Peyer's patch (tissue), 4 donors: ENCODE results near the gene ANKRD40CL. TPM values are rescaled to one million over a fixed set of nuclear protein-coding genes. Genes with fewer than 3 reads are reported as not detected.

Source experiments
- DNase-seq, 3 donors: peaks; one replicate each; pipeline ENCODE4 v3.0.0-alpha.2; 2017 to 2019
- H3K27ac ChIP-seq, 4 donors: fragments of 200-600 bp; sonication (generic); one replicate each; pipeline ENCODE4 v1.5.1; 2016 to 2019
- H3K27me3 ChIP-seq, 2 donors: fragments of 200-600 bp; sonication (generic); one replicate each; pipeline ENCODE4 v1.5.1; 2019
- H3K36me3 ChIP-seq, 3 donors: fragments of 200-600 bp; sonication (generic); one replicate each; pipeline ENCODE4 v1.5.1; 2016 to 2019
- H3K4me1 ChIP-seq, 4 donors: fragments of 200-600 bp; sonication (generic); one replicate each; pipeline ENCODE4 v1.5.1; 2016 to 2019
- H3K4me3 ChIP-seq, 4 donors: fragments of 200-600 bp; sonication (generic); 1 replicate in 3 of 4; 2 replicates in 1 of 4; pipeline ENCODE4 v1.5.1; 2016 to 2019; ENCODE audit warnings: mild to moderate bottlenecking in 1 of 4
- H3K9me3 ChIP-seq, 4 donors: fragments of 200-600 bp; sonication (generic); one replicate each; pipeline ENCODE4 v1.5.1; 2016 to 2019; ENCODE audit warnings: mild to moderate bottlenecking in 1 of 4
- POLR2A ChIP-seq, 2 donors: fragments of 450-650 bp; IDR thresholded peaks; one replicate each; pipeline ENCODE4 v1.5.1; 2017; ENCODE audit warnings: antibody characterized with exemption in 2 of 2, mild to moderate bottlenecking in 2 of 2, moderate library complexity in 2 of 2
- total RNA-seq, 4 donors: library from RNA; depleted of rRNA; stranded (reverse); fragments of >200 nt; gene quantifications; one replicate each; pipeline ENCODE4 v1.1.0, GENCODE V29; 2016
- TF ChIP-seq, protein P1 (sequence below), 6 experiments: fragments of 450-650 bp in 4 of 6; fragments of 200-600 bp in 2 of 6; sonication (generic) in 1 of 6; IDR thresholded peaks; one replicate each; pipeline ENCODE4 v1.5.1; 2017 to 2019; ENCODE audit warnings: antibody characterized with exemption in 6 of 6, mild to moderate bottlenecking in 3 of 6, moderate library complexity in 1 of 6

ANKRD40CL gene
- total RNA-seq, 4 donors from 2014 or later, result 9.9 to 150 (median 139) TPM

DNA sequence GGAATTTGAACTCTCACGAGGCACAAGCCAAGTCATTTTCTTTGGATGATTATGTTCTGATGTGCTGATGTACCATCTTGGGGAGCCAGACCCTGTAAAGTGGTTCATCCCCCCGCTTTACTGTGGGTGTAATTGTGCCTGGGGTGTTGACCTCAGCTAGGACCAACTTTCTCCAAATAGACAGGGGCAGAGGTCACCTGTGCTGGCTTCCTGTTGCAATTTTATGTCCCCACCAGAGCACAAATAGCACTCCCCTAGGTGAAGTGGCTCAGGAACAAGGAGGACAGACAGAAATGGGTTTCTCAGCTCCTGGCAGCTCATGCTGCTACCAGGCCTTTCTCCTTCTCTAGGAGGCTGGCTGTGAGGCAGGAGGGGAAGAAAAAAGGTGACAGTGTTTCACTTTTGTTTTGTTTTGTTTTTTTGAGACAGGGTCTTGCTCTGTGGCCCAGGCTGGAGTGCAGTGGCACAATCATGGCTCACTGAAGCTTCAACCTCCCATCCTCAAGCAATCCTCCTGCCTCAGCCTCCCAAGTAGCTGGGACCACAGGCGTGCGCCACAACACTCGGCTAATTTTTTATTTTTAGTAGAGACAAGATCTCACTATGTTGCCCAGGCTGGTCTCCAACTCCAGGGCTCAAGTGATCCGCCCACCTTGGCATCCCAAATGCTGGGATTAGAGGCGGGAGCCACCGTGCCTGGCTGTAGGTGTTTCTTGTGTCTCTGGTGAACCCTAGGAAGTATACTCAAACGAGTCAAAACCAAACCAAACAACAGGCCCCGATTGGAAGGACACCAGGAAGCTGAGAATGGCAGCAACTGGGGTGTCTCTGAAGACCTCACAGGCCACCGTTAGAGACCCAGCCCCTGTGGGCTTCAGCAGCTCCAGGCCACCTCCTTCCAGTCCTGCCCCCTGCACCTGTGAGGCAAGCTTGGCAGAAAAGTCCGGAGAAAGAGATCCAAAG is 35.6 kb upstream of the ANKRD40CL start:
- H3K27ac ChIP-seq, result no peak overlapping the region
- no peaks in the 10 kb centered on the region for H3K27me3 ChIP-seq
- no peak for DNase-seq
- H3K4me3 ChIP-seq, result no peak overlapping the region
- H3K36me3 ChIP-seq, result no peaks in the 10 kb centered on the region
- no peaks in the 10 kb centered on the region for H3K4me1 ChIP-seq
- no peaks in the 10 kb centered on the region for H3K9me3 ChIP-seq
- TF ChIP-seq POLR2A (IDR thresholded peaks at IDR 0.05), result no peak
- TF ChIP-seq, protein P1, sequence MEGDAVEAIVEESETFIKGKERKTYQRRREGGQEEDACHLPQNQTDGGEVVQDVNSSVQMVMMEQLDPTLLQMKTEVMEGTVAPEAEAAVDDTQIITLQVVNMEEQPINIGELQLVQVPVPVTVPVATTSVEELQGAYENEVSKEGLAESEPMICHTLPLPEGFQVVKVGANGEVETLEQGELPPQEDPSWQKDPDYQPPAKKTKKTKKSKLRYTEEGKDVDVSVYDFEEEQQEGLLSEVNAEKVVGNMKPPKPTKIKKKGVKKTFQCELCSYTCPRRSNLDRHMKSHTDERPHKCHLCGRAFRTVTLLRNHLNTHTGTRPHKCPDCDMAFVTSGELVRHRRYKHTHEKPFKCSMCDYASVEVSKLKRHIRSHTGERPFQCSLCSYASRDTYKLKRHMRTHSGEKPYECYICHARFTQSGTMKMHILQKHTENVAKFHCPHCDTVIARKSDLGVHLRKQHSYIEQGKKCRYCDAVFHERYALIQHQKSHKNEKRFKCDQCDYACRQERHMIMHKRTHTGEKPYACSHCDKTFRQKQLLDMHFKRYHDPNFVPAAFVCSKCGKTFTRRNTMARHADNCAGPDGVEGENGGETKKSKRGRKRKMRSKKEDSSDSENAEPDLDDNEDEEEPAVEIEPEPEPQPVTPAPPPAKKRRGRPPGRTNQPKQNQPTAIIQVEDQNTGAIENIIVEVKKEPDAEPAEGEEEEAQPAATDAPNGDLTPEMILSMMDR (IDR thresholded peaks at IDR 0.05), result no peak

DNA sequence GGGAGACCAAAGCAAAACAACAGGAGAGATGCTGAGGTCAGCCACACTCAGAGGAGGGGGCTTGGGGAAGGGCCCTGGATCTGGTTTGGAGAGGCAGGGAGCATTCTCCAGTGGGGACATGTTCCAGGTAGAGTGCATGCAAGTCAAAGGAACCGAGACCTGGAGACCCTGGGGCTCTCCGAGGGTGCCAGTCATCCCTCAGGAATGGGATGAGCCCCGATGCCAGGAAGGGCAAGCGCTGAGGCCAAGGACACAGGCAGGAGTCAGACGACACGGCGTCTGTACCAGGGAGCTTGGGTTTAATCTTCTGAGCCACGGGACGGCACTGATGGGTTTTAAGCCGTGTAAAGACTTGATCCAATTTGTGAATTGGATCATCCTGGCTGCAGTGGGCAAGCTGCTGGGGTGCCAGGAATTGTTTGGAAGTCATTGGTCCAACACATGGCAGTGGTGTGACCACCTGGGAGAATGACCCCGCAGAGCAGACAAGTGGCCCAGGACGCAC is 32.9 kb upstream of the ANKRD40CL start:
- no peaks in the 10 kb centered on the region for H3K4me1 ChIP-seq

DNA sequence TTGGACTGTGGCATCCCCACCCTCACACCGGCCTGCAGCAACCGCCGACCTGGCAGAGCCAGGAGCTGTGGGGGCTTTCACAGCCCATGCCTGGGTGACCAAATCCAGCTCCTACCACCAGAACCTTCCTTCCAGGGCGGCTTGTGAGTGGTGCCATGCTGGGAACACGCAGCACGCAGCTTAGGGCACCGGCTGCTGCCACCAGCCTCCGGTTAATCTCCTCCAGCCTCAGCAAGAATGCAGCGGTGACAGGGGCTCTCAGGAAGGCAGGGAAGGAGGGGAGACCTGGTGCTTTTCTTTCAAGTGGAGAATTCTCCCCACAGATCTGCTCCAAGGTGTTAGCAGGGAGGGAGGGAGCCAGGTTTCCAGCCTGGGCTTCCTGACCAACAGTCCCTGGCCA is 32.3 kb upstream of the ANKRD40CL start:
- TF ChIP-seq, protein P1 (IDR thresholded peaks at IDR 0.05), result no peak
- no peak for TF ChIP-seq POLR2A (IDR thresholded peaks at IDR 0.05)
- no peaks in the 10 kb centered on the region for H3K36me3 ChIP-seq

More for the DNA sequence above, 32.9 kb upstream of the ANKRD40CL start:
- Histone ChIP-seq H3K9me3 (no peaks in the 10 kb centered on the region), H3K4me3 (no peak overlapping the region), H3K27ac (no peak overlapping the region), H3K36me3 (no peaks in the 10 kb centered on the region), H3K27me3 (no peaks in the 10 kb centered on the region)
- TF ChIP-seq, protein P1 (IDR thresholded peaks at IDR 0.05), result no peak
- TF ChIP-seq POLR2A (IDR thresholded peaks at IDR 0.05), result no peak
- DNase-seq, result no peak

DNA sequence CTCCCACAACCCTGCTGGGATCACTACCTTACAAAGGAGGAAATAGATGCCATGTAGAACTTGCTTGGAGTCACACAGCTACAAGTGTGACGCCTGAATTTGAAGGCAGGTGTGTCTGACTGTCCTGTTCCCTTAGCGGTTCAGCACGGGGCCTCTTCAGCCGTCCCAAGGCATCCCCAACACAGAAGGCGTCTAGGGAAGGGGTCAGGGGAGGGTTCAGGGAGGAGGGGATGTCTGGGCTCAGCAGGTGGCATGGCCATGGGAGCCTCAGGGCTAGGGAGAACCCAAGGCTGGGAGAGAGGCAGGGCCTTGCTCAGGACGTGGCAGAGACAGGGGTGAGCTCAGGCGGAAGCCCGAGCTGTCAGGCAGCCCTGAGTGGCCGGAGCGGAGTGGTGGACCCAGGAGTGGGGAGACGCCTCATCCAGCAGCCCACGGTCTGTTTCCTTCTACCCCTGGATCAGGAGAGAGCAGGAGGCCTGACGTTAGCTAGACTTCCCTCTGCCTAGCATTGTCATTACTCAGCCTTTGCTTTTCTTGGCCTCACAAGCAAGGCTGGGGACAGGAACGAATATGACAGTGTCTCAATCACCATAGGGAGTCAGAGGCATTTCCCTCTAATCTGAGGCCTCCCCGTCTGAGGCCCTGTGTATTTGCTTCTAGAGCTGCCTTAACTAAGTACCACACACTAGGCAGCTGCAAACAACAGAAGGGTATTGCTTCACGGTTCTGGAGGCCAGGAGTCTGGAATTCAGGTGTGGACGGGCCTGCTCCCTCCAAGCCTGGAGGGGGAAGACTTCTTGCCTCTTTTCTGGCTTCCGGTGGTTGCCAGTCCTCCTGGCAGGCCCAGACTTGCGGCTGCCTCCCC is 31.3 kb upstream of the ANKRD40CL start:
- Histone ChIP-seq H3K4me1 (no peaks in the 10 kb centered on the region), H3K4me3 (no peak overlapping the region), H3K36me3 (no peaks in the 10 kb centered on the region), H3K9me3 (no peaks in the 10 kb centered on the region), H3K27ac (no peak overlapping the region), H3K27me3 (no peaks in the 10 kb centered on the region)
- no peak for DNase-seq
- TF ChIP-seq, protein P1 (IDR thresholded peaks at IDR 0.05), result no peak
- TF ChIP-seq POLR2A (IDR thresholded peaks at IDR 0.05), result no peak

More for the DNA sequence above, 32.3 kb upstream of the ANKRD40CL start:
- H3K4me3 ChIP-seq, result no peak overlapping the region
- no peak overlapping the region for H3K27ac ChIP-seq
- H3K9me3 ChIP-seq, result no peaks in the 10 kb centered on the region
- no peaks in the 10 kb centered on the region for H3K4me1 ChIP-seq
- DNase-seq, result no peak
- H3K27me3 ChIP-seq, result no peaks in the 10 kb centered on the region

DNA sequence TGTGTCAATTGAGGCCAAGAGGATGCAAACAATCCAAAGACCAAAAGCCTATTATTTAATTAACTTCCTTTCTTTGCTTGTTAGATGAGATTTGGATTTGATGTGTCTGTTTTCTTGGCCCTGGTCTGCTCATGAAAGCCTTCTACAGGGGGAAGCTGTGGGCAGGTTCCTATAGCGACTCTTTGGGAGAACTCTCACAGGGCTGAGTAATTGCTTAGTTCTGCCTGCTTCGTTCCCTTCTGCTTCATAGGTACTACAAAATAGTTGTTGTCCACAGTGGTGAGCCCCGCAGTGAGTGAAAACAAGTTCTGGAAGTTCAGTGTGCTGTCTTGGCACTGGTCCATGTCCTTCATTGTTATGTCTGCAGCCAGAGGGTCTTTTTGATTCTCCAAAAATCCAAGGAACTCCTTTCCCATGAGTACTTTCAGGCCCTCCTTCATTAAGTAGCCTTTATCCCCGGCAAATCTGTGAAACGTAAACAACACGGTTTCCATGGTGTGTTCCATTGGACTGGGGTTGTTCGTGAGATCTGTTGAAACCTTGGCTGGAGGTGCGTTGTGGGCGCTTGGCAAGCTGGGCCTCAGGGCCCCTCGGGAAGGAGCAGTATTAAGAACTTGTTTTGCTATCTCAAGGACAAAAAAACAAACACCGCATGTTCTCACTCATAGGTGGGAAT is 30.0 kb upstream of the ANKRD40CL start:
- H3K9me3 ChIP-seq, result no peaks in the 10 kb centered on the region
- H3K36me3 ChIP-seq, result no peaks in the 10 kb centered on the region
- no peaks in the 10 kb centered on the region for H3K4me1 ChIP-seq
- no peak overlapping the region for H3K4me3 ChIP-seq
- no peak overlapping the region for H3K27ac ChIP-seq
- TF ChIP-seq, protein P1 (IDR thresholded peaks at IDR 0.05), result no peak
- no peak for TF ChIP-seq POLR2A (IDR thresholded peaks at IDR 0.05)
- H3K27me3 ChIP-seq, result no peaks in the 10 kb centered on the region
- DNase-seq, result no peak
